CMK (cell line): ENCODE measurements around the gene BTBD19.
"Not testable (repeated sequence)": the region's sequence is repeated elsewhere in the genome, so short reads cannot be mapped to it uniquely, and the experiment has no call there.

Experiments
- DNase-seq: peaks from one replicate; pipeline ENCODE4 v3.0.0-alpha.2; 2010; ENCODE audit warnings: low read depth

Gene BTBD19

GRCh38 chr1:44808063-44808937 lies at the start of gene BTBD19:
TSS of gene BTBD19 (plus strand) at chr1:44808523. CDS start at chr1:44808821, 298 bp downstream.
- no peak for DNase-seq

GRCh38 chr1:44759077-44759476 lies 49.2 kb upstream of the BTBD19 start:
- DNase-seq = no peak

GRCh38 chr1:44760876-44761275 lies 47.4 kb upstream of the BTBD19 start:
- no peak for DNase-seq

GRCh38 chr1:44766421-44766820 lies 41.9 kb upstream of the BTBD19 start:
- not testable (repeated sequence) for DNase-seq

- DNase-seq = peak; percentile 95
Measured at GRCh38 chr1:44775078-44775929, 33.0 kb upstream of the BTBD19 start, which contains the start of gene RPS8. TSS of gene RPS8 (plus strand) at chr1:44775540. CDS start at chr1:44775597, 57 bp downstream.

GRCh38 chr1:44775930-44776729 lies 32.2 kb upstream of the BTBD19 start:
- no peak for DNase-seq

GRCh38 chr1:44776730-44777068 lies 31.6 kb upstream of the BTBD19 start:
- DNase-seq = no peak

- DNase-seq = no peak
Measured at GRCh38 chr1:44777547-44777946, 30.8 kb upstream of the BTBD19 start.

GRCh38 chr1:44777969-44778635 lies 30.2 kb upstream of the BTBD19 start:
- DNase-seq = no peak

- no peak for DNase-seq
Measured at GRCh38 chr1:44778705-44779576, 29.4 kb upstream of the BTBD19 start.

GRCh38 chr1:44780583-44781121 lies 27.7 kb upstream of the BTBD19 start:
- DNase-seq = no peak

- DNase-seq = no peak
Measured at GRCh38 chr1:44783697-44784093, 24.6 kb upstream of the BTBD19 start.

- DNase-seq = no peak
Measured at GRCh38 chr1:44784094-44785028, 24.0 kb upstream of the BTBD19 start.

- DNase-seq = no peak
Measured at GRCh38 chr1:44785029-44785380, 23.3 kb upstream of the BTBD19 start.

- no peak for DNase-seq
Measured at GRCh38 chr1:44785501-44786137, 22.7 kb upstream of the BTBD19 start.

- no peak for DNase-seq
Measured at GRCh38 chr1:44786138-44786840, 22.0 kb upstream of the BTBD19 start.

GRCh38 chr1:44786841-44787426 lies 21.4 kb upstream of the BTBD19 start:
- DNase-seq = no peak

- DNase-seq = no peak
Measured at GRCh38 chr1:44787506-44787905, 20.8 kb upstream of the BTBD19 start.
